Measurements from ENCODE around the gene PPY. TPM values are rescaled to one million over a fixed set of nuclear protein-coding genes. Genes with fewer than 3 reads are reported as not detected.
"Not testable (repeated sequence)": the region's sequence is repeated elsewhere in the genome, so short reads cannot be mapped to it uniquely, and the experiment has no call there.

PPY gene
- total RNA-seq, 1 experiment from 2014 or later = not detected

DNA sequence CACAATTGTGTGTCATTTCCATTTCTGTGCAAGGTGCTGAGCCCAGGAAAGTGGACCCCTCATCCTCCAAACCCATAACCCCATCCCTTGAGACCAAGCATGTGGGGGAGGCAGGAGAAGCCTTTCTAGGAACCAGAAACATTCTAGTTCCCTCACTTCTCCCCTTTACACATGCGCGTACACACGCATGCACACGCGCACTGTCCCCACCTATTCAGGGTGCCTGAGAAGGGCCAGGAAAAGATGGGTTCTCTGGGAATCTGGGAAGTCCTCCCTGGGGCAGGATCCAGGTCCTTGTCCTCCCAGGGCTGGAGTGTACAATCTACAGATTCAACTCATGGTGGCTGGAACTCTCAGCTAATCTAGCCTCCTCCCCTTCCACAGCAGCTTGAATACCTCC, 2.4 kb downstream of the PPY start:
- in situ Hi-C loops (cut with HindIII; ENCODE audit: low pct_unique_long_range_greater_than_20kb, low sequenced_read_pairs) = no loop called here

DNA sequence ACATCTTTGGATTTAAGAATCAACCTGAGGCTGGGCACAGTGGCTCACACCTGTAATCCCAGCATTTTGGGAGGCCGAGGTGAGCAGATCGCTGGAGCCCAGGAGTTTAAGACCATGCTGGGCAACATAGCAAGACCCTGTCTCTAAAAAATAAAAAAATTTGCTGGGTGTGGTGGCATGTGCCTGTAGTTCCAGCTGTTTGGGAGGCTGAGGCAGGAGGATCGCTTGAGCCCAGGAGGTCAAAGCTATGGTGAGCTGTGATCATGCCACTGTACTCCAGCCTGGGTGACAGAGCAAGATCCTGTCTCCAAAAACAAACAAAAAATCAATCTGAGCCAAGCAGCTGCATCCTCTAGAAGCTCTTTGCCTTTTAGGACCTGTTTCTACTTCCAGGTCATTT, 2.8 kb downstream of the PPY start:
- in situ Hi-C loops (cut with HindIII; ENCODE audit: low pct_unique_long_range_greater_than_20kb, low sequenced_read_pairs) = not testable (repeated sequence)

More for the DNA sequence above, 2.4 kb downstream of the PPY start:
- DNase-seq (ENCODE audit: low read depth, low spot score) = no peak

DNA sequence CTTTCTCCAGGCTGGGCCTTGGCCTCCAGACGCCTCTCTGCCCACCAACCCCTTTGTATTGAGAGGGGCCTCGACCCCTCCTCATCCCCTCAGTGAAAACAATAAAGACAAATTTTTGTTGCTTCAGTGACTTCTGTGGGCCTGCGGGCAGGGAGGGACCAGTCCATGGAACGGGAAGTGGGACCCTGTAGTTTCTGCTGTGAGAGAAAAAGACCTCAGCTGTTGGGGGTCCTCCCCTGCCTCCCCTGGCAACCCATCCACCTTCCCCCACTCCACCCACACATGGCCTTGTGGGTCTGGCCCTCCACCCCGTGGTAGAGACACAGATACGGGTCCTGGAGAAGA, 3.5 kb downstream of the PPY start:
- in situ Hi-C loops (cut with HindIII; ENCODE audit: low pct_unique_long_range_greater_than_20kb, low sequenced_read_pairs) = no loop called here
- DNase-seq (ENCODE audit: low read depth, low spot score) = no peak

More for the DNA sequence above, 2.8 kb downstream of the PPY start:
- not testable (repeated sequence) for DNase-seq (ENCODE audit: low read depth, low spot score)

DNA sequence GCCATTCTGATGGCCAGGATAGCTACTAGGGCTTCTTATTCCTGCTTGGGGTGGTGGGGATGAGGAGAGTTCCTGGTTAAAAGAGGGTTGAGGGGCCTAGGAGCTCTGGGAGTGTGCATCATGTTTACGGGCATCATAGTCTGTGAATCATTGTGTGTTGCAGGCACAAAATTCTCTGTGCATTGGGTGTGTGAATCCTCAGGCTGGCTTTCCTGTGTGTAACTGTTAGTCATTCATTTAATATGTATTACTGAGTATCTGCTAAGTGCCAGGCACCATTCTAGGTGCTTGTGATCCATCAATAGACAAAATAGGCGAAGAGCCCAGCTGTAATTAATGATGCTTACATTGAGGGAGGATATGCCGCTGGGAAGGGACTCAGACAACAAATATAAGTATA, 5.8 kb downstream of the PPY start:
- in situ Hi-C loops (cut with HindIII; ENCODE audit: low pct_unique_long_range_greater_than_20kb, low sequenced_read_pairs) = no loop called here
- DNase-seq (ENCODE audit: low read depth, low spot score) = no peak

DNA sequence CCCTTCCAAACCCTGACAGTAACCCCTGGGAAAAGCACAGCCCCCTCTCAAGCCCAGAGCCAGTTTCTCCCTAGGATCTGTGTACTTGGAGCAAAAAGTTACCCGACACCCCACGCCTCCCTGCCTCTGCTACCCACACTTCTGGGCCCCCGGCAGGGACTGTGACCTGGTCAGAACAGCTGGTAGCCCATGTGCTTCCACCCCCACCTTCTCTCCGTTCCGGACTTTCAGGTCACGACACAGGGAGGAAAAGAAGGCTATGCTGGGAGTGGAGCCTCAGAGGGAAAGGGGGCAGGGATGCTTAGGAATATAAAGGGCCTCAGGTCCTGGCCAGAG, 6.4 kb downstream of the PPY start:
- DNase-seq (ENCODE audit: low read depth, low spot score) = no peak
- in situ Hi-C loops (cut with HindIII; ENCODE audit: low pct_unique_long_range_greater_than_20kb, low sequenced_read_pairs) = no loop called here

DNA sequence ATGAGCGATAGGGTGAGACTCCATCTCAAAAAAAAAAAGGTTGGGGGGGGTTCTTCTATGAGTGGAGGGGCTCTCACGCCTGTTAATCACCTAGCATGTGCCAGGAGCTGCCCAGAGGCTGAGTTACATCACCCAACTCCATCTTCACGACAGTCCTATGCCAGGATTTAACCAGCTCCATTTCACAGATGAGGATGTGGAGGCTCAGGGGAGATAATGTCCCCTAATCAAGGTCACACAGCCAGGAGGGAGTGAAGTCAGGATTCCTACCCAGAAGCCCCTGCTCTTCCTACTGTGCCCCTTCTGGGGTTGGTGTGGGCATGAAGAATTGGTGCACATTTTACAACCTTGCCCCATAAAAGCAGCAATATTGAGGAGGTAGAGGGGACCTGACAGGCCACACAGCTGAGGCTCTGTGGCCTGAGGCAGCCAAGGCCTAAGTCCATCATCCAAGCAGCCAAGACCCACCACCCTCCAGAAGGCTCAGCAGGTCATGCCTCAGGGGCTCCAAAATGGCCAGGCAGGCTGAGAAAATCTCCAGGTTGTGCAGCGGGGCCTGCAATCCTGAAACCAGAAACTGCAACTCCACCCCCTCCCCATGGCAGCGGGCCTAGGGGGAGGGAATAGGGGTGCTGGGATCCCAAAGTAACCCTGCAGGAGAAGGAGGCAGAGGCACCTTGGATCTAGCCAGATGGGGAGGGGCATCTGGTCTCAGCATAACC, 6.9 kb downstream of the PPY start:
- in situ Hi-C loops (cut with HindIII; ENCODE audit: low pct_unique_long_range_greater_than_20kb, low sequenced_read_pairs) = no loop called here
- no peak for DNase-seq (ENCODE audit: low read depth, low spot score)

DNA sequence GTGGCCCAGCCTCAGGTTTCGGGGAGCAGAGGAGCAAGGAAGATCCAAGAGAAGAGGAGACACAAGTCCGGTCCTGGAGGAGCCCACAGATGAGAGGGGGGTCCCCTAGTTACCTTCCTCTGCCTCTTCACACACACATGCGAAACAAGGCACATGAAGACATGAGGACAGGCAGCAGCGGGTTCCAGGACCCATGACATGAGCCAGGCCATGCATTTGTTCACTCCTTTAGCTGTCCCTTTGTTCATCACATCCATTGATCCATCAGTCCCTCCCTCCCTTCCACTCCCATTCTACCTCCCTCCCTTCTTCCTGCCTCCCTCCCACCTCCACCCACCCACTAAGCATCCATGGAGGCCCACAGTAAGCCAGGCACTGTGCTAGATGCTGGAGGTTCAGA, 9.4 kb downstream of the PPY start:
- in situ Hi-C loops (cut with HindIII; ENCODE audit: low pct_unique_long_range_greater_than_20kb, low sequenced_read_pairs) = no loop called here
- no peak for DNase-seq (ENCODE audit: low read depth, low spot score)

DNA sequence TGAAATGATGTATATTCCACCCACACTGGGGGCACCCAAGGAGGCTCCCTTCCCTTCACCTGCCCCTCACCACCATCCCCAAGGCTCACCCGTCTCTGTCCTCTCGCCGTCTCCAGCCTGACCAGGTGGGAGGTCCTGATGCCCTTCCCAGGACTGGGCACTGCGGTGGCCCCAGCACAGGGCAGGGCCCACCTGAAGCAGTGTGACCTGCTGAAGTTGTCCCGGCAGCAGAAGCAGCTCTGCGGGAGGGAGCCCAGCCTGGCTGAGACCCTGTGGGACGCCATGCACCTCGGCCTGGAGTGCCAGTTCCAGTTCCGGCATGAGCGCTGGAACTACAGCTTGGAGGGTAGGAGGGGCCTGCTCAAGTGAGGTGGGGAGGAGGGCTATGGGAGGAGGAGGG, 9.9 kb downstream of the PPY start:
- no peak for DNase-seq (ENCODE audit: low read depth, low spot score)
- in situ Hi-C loops (cut with HindIII; ENCODE audit: low pct_unique_long_range_greater_than_20kb, low sequenced_read_pairs) = no loop called here

DNA sequence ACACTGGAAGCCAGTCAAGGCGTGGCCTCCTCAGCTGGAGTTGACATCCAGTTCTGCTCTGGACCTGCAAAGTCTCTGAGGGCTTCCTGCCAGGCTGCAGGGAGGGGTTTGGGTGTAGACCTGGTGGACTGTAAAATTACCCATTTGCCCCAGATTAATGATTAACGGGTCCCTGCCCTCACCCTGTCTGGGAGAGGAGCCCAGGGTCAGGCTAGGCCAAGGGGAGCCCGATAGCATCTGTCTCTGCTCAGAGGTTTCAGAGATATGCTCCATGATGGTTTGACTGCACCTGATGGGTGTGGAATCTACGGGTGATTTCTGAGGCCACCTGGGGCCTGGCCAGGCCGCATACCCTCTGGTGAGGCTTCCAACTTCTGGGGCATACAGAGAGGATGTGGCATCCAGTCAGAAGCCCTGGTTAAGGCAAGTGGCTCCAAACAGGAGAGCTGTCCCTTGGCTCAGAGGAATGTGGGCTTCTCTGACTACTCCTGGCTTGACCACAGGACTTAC, 11.2 kb downstream of the PPY start:
- in situ Hi-C loops (cut with HindIII; ENCODE audit: low pct_unique_long_range_greater_than_20kb, low sequenced_read_pairs) = no loop called here
- no peak for DNase-seq (ENCODE audit: low read depth, low spot score)

DNA sequence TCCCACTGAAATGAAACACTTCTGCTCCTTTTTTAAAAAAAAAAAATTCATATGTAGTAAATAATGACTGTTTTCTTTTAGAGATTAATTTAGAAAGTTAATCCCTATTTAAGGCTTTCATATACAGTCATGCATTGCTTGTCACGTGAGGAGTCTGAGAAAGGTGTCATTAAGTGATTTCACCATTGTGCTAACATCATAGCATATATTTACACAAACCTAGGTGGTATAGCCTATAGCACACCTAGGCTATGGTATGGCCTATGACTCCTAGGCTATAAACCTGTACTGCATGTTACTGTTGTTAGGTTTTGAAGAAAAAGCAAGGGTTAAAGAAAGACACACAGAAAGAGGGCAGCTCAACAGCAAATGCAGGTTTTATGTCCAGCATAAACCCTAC, 13.7 kb downstream of the PPY start:
- in situ Hi-C loops (cut with HindIII; ENCODE audit: low pct_unique_long_range_greater_than_20kb, low sequenced_read_pairs) = no loop called here

DNA sequence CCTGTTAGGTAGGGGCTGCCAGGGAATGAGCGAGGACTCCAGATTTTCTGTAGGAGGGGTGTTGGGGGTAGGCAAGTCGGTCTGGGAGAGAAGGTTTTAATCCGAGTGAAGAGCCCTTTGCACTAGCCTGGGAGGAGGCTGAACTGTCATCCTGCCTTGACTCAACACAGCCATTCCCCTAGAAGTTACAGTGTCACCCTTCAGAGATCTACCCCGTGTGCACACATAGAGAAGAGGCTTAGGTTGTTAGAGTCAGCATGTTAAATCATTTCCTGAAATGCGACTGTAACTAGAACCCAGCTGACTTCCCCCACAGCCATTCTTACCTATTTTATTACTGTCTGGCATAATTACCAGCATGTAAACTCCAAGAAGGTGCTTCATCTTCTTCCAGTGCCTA, 14.3 kb downstream of the PPY start:
- in situ Hi-C loops (cut with HindIII; ENCODE audit: low pct_unique_long_range_greater_than_20kb, low sequenced_read_pairs); DNase-seq (ENCODE audit: low read depth, low spot score): not testable (repeated sequence)

More for the DNA sequence above, 13.7 kb downstream of the PPY start:
- no peak for DNase-seq (ENCODE audit: low read depth, low spot score)

DNA sequence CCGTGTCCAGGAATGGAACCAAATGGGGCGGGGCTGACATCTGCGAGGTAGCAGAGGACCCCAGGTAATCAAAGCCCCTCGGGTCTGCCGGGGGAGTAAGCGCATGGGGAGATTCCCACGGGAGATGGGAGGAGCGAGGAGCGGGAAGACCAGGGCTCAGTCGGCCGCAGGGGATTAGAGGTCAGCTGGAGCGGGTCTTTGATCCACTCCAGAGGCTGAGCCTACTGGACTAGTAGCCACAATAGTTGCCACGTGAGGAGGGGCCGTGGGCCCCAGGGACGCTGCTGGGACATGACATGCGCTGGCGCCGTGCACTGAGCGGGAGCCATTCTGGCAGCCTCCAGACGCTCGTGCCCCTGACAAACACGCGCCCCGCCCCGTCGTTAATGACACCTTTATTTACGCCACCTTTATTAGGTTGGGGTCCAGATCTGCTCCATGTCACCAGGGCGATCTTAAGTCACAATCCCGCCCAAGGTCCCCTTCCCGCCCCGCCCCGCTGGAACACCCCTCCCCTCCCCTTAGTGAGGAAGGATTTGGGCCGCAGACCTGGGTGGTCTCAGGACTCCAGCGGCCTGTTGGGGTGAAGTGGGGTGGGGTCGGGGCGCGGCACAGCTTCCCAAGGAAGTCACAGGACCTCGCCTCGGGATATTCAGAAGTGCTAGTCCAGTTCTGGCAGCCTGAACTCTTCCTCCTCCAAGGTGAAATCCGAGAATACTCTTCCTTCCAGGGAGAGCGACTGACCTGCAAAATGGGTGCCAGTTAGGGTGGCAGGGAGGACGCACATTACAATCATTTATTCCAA, 15.0 kb downstream of the PPY start:
- DNase-seq (ENCODE audit: low read depth, low spot score) = no peak
- in situ Hi-C loops (cut with HindIII; ENCODE audit: low pct_unique_long_range_greater_than_20kb, low sequenced_read_pairs) = no loop called here

DNA sequence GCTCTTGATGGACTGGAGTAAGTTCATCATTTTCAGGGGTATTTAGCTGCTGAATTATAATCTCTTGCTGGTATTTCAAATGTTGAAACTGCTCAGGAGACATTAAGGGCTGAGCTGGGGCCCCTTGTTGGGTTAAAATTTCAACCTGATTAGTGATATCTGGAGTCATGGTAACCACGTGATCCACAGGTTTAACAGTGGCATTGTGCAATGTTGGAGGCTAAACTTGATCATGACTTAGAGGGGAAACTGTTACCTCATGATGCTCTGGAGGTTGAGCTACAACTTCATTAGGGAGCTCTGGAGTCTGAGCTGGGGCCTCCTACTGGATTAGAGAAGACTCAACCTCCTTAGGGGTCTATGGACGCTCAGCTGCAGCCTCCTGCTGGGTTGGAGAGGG, 17.7 kb downstream of the PPY start:
- no peak for DNase-seq (ENCODE audit: low read depth, low spot score)
- in situ Hi-C loops (cut with HindIII; ENCODE audit: low pct_unique_long_range_greater_than_20kb, low sequenced_read_pairs) = no loop called here

DNA sequence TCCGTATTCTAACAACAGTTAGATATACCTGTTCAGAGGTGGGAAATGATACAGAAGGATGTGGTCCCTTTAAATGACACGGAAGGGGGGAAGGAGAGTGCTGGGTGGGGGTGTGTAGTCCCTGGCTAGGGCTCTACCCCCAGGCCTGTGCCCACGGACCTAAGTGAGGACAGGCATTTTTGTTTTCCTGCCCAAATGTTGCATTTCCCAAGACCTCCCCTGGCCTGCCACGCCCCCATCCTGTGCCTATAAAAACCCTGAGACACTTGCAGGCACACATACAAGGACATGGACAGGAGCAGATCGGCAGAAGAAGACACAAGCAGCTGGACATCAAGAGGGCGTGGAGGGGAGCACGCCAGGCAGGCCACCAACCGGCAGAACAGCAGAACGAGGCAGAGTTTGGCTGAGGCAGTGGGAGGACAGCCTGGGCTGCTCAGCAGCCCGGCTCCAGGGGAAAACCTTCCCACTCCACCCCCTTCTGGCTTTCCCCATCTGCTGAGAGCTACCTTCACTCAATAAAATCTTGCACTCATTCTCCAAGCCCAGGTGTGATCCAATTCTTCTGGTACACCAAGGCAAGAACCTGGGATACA, 21.7 kb downstream of the PPY start:
- no peak for DNase-seq (ENCODE audit: low read depth, low spot score)
- in situ Hi-C loops (cut with HindIII; ENCODE audit: low pct_unique_long_range_greater_than_20kb, low sequenced_read_pairs) = no loop called here

DNA sequence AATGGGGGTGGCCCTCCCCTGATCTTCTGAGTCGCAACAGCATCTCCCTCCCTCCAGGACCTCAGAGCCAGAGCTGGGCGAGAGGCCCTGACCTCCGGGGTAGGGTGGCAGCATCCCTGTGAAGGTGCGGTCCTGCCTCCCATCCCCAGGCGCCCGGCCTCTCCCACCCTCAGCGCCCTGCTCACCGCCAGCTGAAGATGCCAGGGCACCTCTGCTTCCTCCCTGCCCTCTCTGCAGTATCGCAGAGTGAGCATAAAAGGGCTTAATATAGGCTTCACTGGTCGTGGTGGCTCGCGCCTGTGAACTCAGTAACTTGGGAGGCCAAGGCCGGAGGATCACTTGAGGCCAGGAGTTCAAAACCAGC, 24.3 kb downstream of the PPY start:
- no peak for DNase-seq (ENCODE audit: low read depth, low spot score)
- in situ Hi-C loops (cut with HindIII; ENCODE audit: low pct_unique_long_range_greater_than_20kb, low sequenced_read_pairs) = no loop called here

DNA sequence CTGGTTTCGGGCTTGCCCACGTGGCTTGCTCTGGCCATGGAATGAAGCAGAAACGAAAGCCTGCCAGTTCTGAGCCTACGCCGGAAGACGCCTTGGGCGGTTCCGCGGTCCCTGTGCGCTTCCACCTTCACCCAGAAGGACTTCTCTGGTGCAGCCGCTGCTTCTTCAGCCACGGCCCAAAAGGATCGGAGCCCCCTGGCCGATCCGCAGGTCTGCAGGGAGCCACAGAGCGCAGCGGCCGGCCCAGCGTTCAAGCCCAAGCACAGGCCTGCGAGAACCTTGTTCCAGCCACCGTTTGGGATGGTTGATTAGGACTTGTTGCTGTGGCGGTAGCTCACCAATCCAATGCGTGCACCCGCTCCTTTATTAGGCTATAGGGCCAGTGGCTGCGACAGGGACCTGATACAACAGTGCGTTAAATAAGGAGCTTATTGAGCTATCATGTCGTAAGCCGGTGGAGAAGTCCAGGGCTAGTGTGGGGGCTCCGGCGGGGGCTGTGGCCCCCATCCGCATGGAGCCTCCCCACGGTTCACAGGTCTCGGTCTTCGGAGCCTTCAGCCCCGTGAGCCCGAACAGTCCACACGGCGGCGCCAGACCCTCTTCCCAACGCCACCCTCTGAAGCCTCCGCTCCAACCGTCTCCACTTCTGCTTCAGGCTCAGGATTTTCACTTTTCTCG, 24.8 kb downstream of the PPY start:
- in situ Hi-C loops (cut with HindIII; ENCODE audit: low pct_unique_long_range_greater_than_20kb, low sequenced_read_pairs) = no loop called here

DNA sequence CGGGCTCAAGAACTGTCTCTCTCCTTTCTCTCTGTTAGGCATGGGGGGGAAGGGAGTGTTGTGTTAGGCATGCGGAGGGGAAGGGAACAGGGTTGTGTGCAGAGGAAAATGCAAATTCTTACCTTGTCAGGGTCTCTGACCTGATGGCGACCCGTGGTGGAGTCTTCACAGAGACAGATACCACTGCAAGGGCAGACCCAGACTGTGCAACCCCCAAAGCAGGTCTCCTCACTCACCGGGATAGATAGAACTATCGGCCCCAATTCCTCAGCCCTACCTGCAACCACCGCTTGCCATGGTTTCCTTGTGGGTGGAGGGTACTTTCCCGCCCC, 25.3 kb downstream of the PPY start:
- no peak for DNase-seq (ENCODE audit: low read depth, low spot score)
- in situ Hi-C loops (cut with HindIII; ENCODE audit: low pct_unique_long_range_greater_than_20kb, low sequenced_read_pairs) = no loop called here

More for the DNA sequence above, 24.8 kb downstream of the PPY start:
- no peak for DNase-seq (ENCODE audit: low read depth, low spot score)

DNA sequence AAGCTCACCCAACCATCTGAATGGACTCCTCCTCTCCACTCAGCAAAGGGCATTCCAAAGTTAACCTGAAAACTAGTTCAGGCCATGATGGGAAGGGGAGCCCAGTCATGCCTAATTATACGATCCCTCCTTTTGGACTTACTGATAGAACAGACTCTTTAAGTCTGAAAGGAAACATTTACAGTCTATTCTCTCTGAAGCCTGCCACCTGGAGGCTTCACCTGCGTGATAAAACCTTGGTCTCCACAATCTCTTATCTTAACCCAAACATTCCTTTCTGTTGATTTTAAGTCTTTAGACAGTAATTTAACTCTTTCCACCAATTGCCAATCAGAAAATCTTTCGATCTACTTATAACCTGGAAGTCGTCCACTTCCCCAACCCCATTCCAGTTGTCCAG, 25.9 kb downstream of the PPY start:
- in situ Hi-C loops (cut with HindIII; ENCODE audit: low pct_unique_long_range_greater_than_20kb, low sequenced_read_pairs) = no loop called here

More for the DNA sequence above, 25.9 kb downstream of the PPY start:
- no peak for DNase-seq (ENCODE audit: low read depth, low spot score)
